SU-DHL-6 (cell line): ENCODE results near the gene RBCK1.

Experiments
- CTCF ChIP-seq: fragments of 200-600 bp; sonication (generic); IDR thresholded peaks from one replicate; pipeline ENCODE4 v1.5.1; 2017; ENCODE audit warnings: antibody characterized with exemption, mild to moderate bottlenecking, low read length, moderate library complexity; ENCODE audit not compliant: insufficient read depth, poor library complexity, severe bottlenecking
- EZH2phosphoT487 ChIP-seq: fragments of 200-600 bp; sonication (generic), shearing (Covaris generic); conservative IDR thresholded peaks from 2 replicates; pipeline ENCODE4 v1.6.1; 2018; ENCODE audit warnings: mild to moderate bottlenecking, antibody characterized with exemption, low read length, moderate library complexity, mixed read lengths

- TF ChIP-seq CTCF (peak; percentile 39), EZH2phosphoT487 (no peak)
Observed at GRCh38 chr20:407133-407952, 756 bp upstream of the RBCK1 start.
